ENCODE measurements around the gene OTP. TPM values are rescaled to one million over a fixed set of nuclear protein-coding genes. Genes with fewer than 3 reads are reported as not detected.
"Not testable (repeated sequence)": the region's sequence is repeated elsewhere in the genome, so short reads cannot be mapped to it uniquely, and the experiment has no call there.

OTP gene
- total RNA-seq, 1 experiment from 2014 or later = not detected

- no peak overlapping the region for H3K27ac ChIP-seq (ENCODE audit: low read depth, low read length, poor library complexity, severe bottlenecking)
- no peak overlapping the region for H3K4me3 ChIP-seq (ENCODE audit: low read depth, low read length, poor library complexity, severe bottlenecking)
- CTCF ChIA-PET = no interaction called here
- no peaks in the 10 kb centered on the region for H3K4me1 ChIP-seq (ENCODE audit: insufficient read depth, low read length, poor library complexity, severe bottlenecking)
- POLR2A ChIA-PET (ENCODE audit: low non-redundant PET) = no interaction called here
- BruUV-seq (replicated peaks) = no TSS peak
- H3K27me3 ChIP-seq (replicated peaks; ENCODE audit: insufficient read depth, low read depth, low read length, poor library complexity) = peaks cover 54% of the 10 kb centered on the region
- intact Hi-C loops (cut with micrococcal nuclease; ENCODE audit: unreplicated experiment) = no loop called here
- TF ChIP-seq EZH2 (IDR thresholded peaks at IDR 0.05; ENCODE audit: borderline replicate concordance, low read depth, low read length, poor library complexity, severe bottlenecking) = no peak
- no peak for TF ChIP-seq CTCF (conservative IDR thresholded peaks at IDR 0.05; ENCODE audit: low read depth, low read length)
- H3K36me3 ChIP-seq (ENCODE audit: insufficient read depth, low read length, poor library complexity, severe bottlenecking) = no peaks in the 10 kb centered on the region
- no peaks in the 10 kb centered on the region for H3K9me3 ChIP-seq (ENCODE audit: low read depth, low read length, poor library complexity, severe bottlenecking)
- no peak for DNase-seq (ENCODE audit: low spot score)
Measured at GRCh38 chr5:77586101-77586500, 52.4 kb downstream of the OTP start.

- POLR2A ChIA-PET (ENCODE audit: low non-redundant PET); H3K27ac ChIP-seq (ENCODE audit: low read depth, low read length, poor library complexity, severe bottlenecking); H3K9me3 ChIP-seq (ENCODE audit: low read depth, low read length, poor library complexity, severe bottlenecking); intact Hi-C loops (cut with micrococcal nuclease; ENCODE audit: unreplicated experiment); H3K36me3 ChIP-seq (ENCODE audit: insufficient read depth, low read length, poor library complexity, severe bottlenecking); H3K4me1 ChIP-seq (ENCODE audit: insufficient read depth, low read length, poor library complexity, severe bottlenecking); DNase-seq (ENCODE audit: low spot score); CTCF ChIA-PET; BruUV-seq (replicated peaks); H3K4me3 ChIP-seq (ENCODE audit: low read depth, low read length, poor library complexity, severe bottlenecking): not testable (repeated sequence)
- H3K27me3 ChIP-seq (replicated peaks; ENCODE audit: insufficient read depth, low read depth, low read length, poor library complexity) = peaks cover 38% of the 10 kb centered on the region
Measured at GRCh38 chr5:77582143-77582542, 56.4 kb downstream of the OTP start.

Other genes with a start within 250 kb of the OTP start
- gene WDR41, start 146.4 kb downstream of the OTP start, total RNA-seq (2021) = 30.4 and 36.6 TPM in 2 replicates
- gene TBCA, start 137.6 kb upstream of the OTP start, total RNA-seq (2021) = 288 and 297 TPM in 2 replicates

Measured in A673 (cell line).